Measurements from ENCODE around the gene ZNF770.

GRCh38 chr15:34976073-34976472 lies 12.0 kb downstream of the ZNF770 start:
- TF ChIP-seq HES2 (IDR thresholded peaks at IDR 0.05) (no peak), RAD21 (conservative IDR thresholded peaks at IDR 0.05 in 1 of 2, IDR thresholded peaks at IDR 0.05 in 1 of 2) (no peak), JUN (IDR thresholded peaks at IDR 0.05) (no peak), ZFP36 (IDR thresholded peaks at IDR 0.05; ENCODE audit: borderline replicate concordance, partially characterized antibody) (no peak), RCOR1 (IDR thresholded peaks at IDR 0.05; ENCODE audit: low read depth, low read length) (no peak), MAZ (IDR thresholded peaks at IDR 0.05; ENCODE audit: borderline replicate concordance, low read depth, low read length) (no peak), CEBPB (IDR thresholded peaks at IDR 0.05) (no peak), CTCF (IDR thresholded peaks at IDR 0.05) (no peak)
